Smooth muscle cell of the brain vasculature (primary cell): ENCODE data around the gene FBXO31.

ENCODE experiments used
- DNase-seq: peaks from one replicate; pipeline ENCODE4 v3.0.0-alpha.2; 2012; ENCODE audit warnings: low read depth, low spot score

FBXO31 gene

GRCh38 chr16:87314990-87315420, 68.6 kb downstream of the FBXO31 start:
- DNase-seq = no peak

GRCh38 chr16:87312008-87312407, 71.6 kb downstream of the FBXO31 start:
- DNase-seq = no peak

GRCh38 chr16:87311387-87311786, 72.2 kb downstream of the FBXO31 start:
- DNase-seq = no peak

GRCh38 chr16:87310610-87311009, 73.0 kb downstream of the FBXO31 start:
- no peak for DNase-seq

GRCh38 chr16:87309620-87310525, 73.7 kb downstream of the FBXO31 start:
- DNase-seq = no peak

DNA sequence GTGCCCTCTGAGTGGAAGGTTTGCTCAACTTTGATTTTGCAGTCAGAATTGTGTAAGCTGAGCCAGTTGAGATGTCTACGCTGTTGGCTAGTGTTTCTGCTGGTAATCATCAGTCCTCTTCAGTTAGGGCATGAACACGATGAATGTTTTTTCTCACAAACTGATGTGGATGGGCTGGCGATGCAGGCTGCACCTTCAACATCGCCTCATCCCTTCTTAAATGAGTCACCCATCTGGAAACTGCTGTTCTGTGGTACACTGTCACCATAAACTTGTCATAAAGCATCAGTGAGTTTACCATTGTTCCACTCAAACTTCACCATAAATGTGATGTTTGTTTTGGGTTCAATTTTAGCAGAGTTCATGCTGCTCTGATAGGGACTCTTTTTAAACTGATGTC, 74.8 kb downstream of the FBXO31 start:
- no peak for DNase-seq

- DNase-seq = no peak
Measured at GRCh38 chr16:87306516-87306915, 77.1 kb downstream of the FBXO31 start.

GRCh38 chr16:87305505-87306391, 77.8 kb downstream of the FBXO31 start:
- no peak for DNase-seq

GRCh38 chr16:87304951-87305350, 78.6 kb downstream of the FBXO31 start:
- DNase-seq = no peak

- DNase-seq = no peak
Measured at GRCh38 chr16:87303962-87304521, 79.5 kb downstream of the FBXO31 start.

DNA sequence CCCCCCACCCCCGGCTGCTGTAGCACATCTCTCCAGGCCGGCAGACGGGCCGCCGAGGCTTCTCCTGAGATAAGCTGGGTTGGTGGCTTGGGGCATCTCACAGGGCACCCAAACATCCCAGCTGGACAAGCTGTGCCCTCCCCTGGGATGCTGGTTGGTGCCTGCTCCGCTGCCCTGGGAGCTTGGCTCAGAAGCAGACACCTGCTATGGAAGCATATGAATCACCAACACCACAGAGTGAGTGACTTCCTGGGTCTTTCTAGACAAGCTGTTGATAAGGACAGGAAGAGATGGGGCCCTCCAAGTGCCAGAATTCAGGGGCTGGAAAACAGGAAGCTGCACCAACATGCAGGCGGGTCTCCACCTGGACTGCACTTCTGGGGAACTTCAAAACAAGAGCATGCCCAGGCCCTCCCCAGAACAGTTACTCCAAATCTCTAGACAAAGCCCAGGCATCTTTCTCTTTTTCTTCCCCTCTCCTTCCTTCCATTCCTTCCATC, 80.1 kb downstream of the FBXO31 start:
- no peak for DNase-seq

DNA sequence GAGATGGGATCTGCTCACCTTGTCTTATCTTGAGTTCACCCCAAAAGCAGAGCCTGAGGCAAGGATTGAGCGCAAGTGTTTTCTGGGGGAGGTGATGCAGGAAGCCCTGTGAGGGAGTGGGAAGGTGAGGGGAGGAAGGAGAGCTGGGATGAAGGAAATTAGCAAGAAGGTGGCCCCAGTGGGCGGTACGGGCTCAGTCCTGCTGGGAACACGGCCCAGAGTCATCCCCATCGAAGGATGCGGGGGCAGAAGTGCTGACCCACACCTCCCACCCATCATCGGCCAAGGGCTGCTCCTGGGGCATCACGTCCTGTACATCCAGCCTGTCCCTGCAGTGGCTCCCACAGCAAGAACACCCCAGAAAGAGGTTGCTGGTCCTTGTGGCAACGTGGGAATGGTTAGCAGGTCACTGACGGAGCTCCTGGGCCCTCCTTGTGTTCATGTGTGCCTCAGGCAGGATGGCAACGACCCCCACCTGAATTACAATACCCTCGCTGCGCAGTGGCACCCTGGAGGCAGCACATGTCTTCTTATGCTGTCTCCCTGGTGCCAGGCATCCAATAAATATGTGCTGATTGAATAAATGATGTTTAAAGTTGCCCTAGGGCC, 84.6 kb downstream of the FBXO31 start:
- no peak for DNase-seq

DNA sequence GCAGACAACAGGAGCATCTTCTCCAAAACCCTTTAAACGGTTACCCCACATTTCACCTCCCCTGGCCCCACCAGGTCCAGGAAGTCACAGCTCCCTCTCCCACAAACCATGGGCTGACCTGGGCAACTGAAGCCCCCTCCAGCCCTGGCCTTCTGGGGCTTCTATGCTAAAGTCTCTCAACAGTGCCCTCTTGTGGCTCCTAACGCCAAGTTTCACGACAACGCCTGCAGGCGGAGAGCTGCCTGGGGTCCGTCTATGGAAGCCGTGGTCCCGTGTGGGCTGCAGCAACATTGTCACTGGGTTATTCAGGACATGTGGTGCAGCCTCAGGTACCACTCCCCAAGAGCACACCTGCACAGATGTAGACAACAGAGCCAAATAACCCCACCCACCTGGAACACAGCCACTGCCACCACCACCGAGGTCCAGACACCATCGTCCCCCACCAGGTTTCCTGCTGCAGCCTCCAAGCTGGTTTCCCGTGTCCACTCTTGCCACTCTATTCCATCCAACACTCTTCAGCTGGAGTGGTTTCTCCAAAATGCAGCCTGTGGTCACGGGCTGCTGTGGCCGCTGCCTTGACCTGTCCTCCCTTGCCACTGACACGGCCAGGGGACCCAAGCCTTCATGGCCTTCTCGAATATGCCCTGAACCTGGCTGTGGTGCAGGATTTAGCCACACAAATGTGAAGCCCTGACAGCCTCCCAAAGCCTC, 85.5 kb downstream of the FBXO31 start:
- no peak for DNase-seq

GRCh38 chr16:87297407-87297806, 86.2 kb downstream of the FBXO31 start:
- DNase-seq = no peak

GRCh38 chr16:87295661-87296531, 87.7 kb downstream of the FBXO31 start:
- DNase-seq = no peak

GRCh38 chr16:87295259-87295658, 88.3 kb downstream of the FBXO31 start:
- no peak for DNase-seq

DNA sequence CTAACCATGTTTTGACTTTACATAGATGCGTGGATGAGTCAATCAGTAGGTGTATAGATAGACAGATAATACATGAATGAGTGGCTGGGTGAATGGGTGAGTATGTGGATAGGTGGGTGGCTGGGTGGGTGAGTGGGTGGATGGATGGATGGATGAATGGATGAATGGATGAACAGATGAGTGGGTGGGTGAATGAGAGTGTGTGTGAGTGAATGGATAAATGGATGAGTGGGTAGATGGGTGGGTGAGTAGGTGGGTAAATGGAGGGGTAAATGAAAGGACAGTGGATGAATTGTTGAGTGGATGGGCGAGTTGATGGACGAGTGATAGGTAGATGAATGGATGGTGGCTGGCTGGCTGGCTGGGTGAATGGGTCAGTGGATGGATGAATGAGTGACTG, 89.6 kb downstream of the FBXO31 start:
- no peak for DNase-seq

DNA sequence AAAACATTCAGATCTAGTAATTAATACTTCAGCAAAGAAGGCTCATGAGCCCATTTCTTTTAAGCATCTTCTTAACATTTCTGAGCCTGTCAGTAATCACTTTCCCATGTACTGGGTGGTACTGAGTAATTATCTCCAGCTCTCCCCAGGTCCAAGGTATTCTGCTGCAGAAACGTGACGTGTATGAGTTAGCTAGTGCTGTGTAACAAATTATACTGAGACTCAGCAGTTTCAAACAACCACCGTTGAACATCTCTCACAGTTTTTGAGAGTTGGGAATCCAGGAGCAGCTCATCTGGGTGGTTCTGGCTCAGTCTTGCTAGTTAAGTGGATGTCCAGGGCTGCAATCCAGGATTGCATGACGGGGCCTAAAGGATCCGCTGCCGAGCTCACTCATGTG, 91.6 kb downstream of the FBXO31 start:
- DNase-seq = no peak

DNA sequence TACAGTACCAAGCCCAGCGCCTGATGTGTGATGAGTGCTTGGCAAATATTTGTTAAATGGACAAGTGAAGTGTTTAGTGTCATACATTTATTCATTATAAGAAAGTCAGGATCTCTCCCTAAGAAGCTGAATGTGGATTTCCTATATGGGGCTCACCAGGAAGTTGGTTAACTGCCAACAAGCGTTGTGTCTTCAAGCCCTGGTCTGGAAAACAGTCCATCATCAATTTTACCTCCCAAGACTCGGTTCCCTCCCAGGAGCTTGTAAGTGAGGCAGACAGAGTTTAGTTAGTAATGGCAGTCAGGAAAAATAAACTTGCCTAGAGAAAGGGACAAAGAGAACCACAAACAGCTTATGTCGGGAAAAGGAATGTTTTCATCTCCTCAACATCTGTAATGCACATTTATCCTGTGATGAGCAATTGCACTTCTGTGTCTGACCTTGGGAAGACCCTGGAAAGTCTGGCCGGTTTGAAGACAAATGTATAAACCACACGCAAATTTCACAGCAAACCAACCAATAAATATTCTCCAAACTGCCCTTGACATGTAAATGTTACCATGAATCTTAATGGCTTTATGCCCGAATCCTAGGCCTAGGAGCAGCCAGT, 94.7 kb downstream of the FBXO31 start:
- no peak for DNase-seq
